Measurements from ENCODE around the gene HK1.

DNA sequence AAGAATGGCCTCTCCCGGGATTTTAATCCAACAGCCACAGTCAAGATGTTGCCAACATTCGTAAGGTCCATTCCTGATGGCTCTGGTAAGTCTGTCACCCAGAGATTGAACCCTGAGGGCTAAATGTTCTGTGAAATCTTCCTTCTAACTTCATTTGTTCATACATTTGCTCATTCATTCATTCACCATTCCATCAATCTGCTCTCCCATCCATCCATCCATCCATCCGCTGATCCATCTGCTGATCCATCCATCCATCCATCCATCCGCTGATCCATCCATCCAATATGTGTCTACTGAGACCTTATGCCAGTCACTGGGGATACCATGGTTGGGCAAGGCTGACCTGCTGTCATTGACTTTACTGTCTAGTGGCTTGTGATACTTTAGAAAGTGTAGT, 65.6 kb downstream of the HK1 start:
- TF ChIP-seq POLR2AphosphoS5 (IDR thresholded peaks at IDR 0.05): no peak
- TF ChIP-seq POLR2A (IDR thresholded peaks at IDR 0.05): no peak
- TF ChIP-seq, protein P1, sequence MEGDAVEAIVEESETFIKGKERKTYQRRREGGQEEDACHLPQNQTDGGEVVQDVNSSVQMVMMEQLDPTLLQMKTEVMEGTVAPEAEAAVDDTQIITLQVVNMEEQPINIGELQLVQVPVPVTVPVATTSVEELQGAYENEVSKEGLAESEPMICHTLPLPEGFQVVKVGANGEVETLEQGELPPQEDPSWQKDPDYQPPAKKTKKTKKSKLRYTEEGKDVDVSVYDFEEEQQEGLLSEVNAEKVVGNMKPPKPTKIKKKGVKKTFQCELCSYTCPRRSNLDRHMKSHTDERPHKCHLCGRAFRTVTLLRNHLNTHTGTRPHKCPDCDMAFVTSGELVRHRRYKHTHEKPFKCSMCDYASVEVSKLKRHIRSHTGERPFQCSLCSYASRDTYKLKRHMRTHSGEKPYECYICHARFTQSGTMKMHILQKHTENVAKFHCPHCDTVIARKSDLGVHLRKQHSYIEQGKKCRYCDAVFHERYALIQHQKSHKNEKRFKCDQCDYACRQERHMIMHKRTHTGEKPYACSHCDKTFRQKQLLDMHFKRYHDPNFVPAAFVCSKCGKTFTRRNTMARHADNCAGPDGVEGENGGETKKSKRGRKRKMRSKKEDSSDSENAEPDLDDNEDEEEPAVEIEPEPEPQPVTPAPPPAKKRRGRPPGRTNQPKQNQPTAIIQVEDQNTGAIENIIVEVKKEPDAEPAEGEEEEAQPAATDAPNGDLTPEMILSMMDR (IDR thresholded peaks at IDR 0.05): no peak
- TF ChIP-seq EP300 (IDR thresholded peaks at IDR 0.05): no peak

Data from suprapubic skin (tissue), 4 donors.